ENCODE measurements around the gene SIRT7.
"Not testable (repeated sequence)": the region's sequence is repeated elsewhere in the genome, so short reads cannot be mapped to it uniquely, and the experiment has no call there.

SIRT7 gene

DNA sequence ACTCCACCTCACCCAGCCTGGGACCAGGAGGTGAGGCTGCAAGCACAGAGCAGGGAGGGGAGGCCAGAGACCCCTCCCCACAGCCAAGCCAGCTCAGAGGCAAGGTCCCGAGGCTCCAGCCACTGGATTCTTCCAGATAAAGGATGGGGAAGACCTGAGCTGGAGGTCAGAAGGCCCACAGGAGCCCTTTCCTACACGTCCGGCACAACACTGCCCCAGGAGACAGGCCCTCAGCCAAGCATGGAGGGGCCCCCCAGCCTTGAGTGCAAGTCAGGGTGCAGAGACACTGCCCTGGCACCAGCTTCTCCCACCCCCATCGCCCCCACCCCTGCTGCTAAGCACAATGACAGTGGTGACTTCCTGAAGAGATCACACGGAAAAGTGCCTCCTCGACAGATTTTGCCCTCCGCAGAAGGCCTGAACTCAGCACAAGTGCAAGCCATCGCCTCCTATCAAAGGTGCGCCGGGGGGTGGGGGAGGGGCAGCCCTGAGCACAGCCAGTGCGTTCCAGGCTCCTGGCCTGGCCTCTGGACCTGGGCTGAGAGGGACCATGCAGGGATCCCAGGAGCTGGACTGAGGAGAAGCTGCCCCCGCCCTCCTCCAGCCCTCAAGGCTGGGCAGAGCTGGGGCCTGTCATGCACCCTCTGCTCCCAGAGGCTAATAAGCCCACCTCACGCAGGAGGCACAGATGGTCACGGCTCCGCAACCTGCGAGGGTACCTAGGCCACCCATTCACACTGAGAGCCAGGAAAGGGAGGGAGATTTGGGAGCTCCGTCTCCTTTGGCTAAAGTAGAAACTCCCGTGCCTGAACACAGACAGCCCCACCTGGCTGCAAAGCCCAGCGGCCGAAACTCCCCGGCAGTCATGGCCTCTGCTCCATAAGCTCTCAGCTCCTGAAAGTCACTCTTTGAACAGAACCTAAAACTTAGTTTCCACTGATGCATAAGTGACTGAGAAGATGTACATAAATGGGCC is 6.9 kb upstream of the SIRT7 start:
- DNase-seq = peak; percentile 50
- Mint-ChIP-seq H3K9me3 (no peaks in the 10 kb centered on the region), H3K4me1 (peaks cover 39% of the 10 kb centered on the region), H3K27me3 (peaks cover 17% of the 10 kb centered on the region), H3K36me3 (peaks cover 8% of the 10 kb centered on the region), H3K4me3 (peak overlapping the region; percentile 88), H3K27ac (peak overlapping the region; percentile 78)
- CTCF ChIA-PET = no interaction called here

- Mint-ChIP-seq H3K4me1 (peaks cover 45% of the 10 kb centered on the region), H3K27ac (peak overlapping the region; percentile 55), H3K4me3 (no peak overlapping the region), H3K27me3 (peaks cover 5% of the 10 kb centered on the region), H3K9me3 (no peaks in the 10 kb centered on the region), H3K36me3 (peaks cover 15% of the 10 kb centered on the region)
- CTCF ChIA-PET = no interaction called here
- no peak for DNase-seq
These were observed 5.6 kb upstream of the SIRT7 start for GRCh38 chr17:81923302-81924260.

DNA sequence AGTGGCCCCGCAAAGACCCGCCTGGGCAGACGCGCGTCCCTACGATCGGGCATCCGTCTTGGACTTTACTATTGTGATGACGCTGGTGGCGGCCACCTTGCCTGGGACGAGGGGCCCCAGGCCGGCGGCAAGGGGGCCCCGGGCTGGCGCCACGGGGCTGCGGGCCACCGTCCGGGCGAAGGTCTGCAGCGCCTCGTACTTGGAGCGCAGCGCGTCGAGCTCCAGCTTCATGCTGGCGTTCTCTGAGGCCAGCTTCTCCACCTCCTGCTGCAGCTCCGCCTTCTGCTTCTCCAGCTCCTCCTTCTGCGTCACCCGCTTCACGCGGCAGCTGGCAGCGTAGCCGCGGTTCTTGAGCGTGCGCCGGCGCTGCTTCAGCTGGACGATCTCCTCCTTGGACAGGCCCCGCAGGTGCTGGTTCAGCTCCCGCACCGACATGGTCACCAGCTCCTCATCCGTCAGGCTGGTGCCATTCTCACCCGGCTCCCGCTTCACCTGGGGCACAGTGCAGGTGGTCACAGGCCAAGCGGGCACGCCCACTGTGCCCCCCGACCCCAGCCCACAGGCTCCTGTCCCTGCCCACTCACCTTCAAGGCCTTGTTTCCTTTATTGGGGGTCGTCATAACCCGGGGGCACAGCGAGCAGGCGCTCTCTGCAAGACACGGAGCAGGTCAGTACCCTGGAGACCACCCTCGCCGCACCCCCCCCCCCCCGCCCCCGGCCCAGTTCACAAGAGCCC is 4.8 kb upstream of the SIRT7 start:
- DNase-seq = no peak
- H3K27me3 Mint-ChIP-seq = no peaks in the 10 kb centered on the region
- CTCF ChIA-PET = no interaction called here
- peaks cover 16% of the 10 kb centered on the region for H3K36me3 Mint-ChIP-seq
- H3K27ac Mint-ChIP-seq = no peak overlapping the region
- no peaks in the 10 kb centered on the region for H3K9me3 Mint-ChIP-seq
- no peak overlapping the region for H3K4me3 Mint-ChIP-seq
- peaks cover 50% of the 10 kb centered on the region for H3K4me1 Mint-ChIP-seq

- Mint-ChIP-seq H3K27ac (peak overlapping the region; percentile 47), H3K27me3 (no peaks in the 10 kb centered on the region)
- CTCF ChIA-PET = no interaction called here
These were observed 4.1 kb upstream of the SIRT7 start for GRCh38 chr17:81921996-81922565.

GRCh38 chr17:81921537-81921862 is 3.5 kb upstream of the SIRT7 start:
- Mint-ChIP-seq H3K36me3 (peaks cover 24% of the 10 kb centered on the region), H3K4me1 (peaks cover 58% of the 10 kb centered on the region), H3K27ac (no peak overlapping the region), H3K27me3 (no peaks in the 10 kb centered on the region), H3K4me3 (no peak overlapping the region), H3K9me3 (no peaks in the 10 kb centered on the region)
- CTCF ChIA-PET = no interaction called here
- DNase-seq = no peak

More at GRCh38 chr17:81921996-81922565, 4.1 kb upstream of the SIRT7 start:
- H3K4me1 Mint-ChIP-seq = peaks cover 54% of the 10 kb centered on the region
- DNase-seq = no peak
- H3K4me3 Mint-ChIP-seq = no peak overlapping the region
- H3K9me3 Mint-ChIP-seq = no peaks in the 10 kb centered on the region
- peaks cover 20% of the 10 kb centered on the region for H3K36me3 Mint-ChIP-seq

DNA sequence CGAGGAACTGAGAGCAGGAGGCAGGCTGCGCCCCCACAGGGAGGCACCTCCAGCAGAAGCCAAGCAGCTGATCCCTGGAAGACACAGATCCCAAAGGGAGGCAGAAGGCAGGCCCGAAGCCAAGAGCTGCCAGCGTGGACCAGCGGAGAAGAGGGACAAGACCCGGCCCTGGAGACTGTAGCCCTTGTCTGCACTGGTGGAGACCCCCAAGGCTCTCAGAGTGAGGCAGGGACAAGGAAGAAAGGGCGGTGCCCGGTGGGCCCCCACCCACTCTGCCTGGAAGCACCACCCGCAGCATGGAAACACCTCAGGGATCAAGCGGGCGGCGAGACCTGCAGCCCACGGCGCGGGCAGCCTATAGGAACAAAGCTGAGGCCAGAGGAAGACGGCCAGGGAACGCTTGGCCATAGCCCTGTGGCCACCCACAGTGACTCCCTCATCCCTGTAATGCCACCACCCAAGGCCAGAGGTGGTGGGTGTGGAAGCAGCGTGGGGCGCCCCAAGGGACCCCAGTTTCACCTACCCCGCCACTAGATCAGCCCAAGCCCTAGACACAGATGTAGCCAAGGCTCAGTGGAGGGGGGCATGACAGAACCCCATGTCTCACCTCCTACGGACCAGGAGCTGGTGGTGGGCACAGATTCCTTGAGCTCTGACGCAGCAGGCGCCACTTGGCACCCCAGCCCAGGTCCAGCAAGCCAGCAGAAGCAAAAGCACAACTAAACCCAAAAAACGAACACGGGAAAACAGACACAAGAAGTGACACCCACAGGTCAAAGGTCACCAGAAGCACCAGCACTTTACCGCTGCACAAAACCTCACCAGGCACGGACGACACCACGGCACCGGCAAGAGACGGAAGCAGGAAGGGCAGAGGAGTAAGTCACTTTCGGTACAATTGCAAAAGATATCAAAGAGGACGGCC is 2.9 kb upstream of the SIRT7 start:
- no peak for DNase-seq
- Mint-ChIP-seq H3K36me3 (peaks cover 28% of the 10 kb centered on the region), H3K27ac (peak overlapping the region; percentile 68), H3K4me3 (no peak overlapping the region), H3K4me1 (peaks cover 58% of the 10 kb centered on the region), H3K27me3 (no peaks in the 10 kb centered on the region), H3K9me3 (no peaks in the 10 kb centered on the region)
- CTCF ChIA-PET = no interaction called here

DNA sequence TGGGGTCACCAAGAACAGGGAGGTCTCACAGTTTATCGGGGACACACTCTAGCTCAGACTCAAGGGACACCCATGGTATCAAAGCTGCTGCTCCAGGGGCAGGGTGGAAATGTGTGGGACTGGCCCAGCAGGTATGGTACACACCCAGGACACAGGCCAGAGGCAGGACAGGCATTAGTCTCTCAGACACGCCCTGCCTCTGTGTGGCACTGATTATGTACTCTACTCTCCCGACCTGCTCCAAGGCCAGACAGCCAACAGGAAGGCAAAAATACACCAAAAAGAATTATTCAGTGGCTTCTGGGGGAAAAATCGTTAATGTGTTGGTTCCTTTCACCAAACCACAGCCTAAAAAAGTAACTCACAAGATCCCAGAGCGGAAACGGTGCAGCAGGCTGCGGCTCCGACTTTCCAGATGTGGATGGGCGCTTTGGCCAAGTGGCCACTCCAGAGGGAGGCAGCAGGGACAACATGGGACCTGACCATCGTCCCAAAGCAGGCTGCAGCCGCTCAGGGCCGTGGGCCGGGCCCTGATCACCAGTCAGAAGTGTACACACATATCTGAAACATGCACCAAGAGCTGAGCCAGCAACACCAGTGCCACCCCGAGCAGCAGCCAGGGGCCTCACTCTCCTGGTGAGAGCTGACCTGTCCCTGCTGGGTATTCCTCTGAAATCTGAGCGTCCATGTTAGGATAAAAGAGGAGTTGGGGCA is 1.0 kb upstream of the SIRT7 start:
- peak overlapping the region; percentile 90 for H3K4me3 Mint-ChIP-seq
- CTCF ChIA-PET = no interaction called here
- H3K4me1 Mint-ChIP-seq = peaks cover 45% of the 10 kb centered on the region
- H3K27ac Mint-ChIP-seq = peak overlapping the region; percentile 86
- DNase-seq = no peak
- no peaks in the 10 kb centered on the region for H3K9me3 Mint-ChIP-seq
- no peaks in the 10 kb centered on the region for H3K27me3 Mint-ChIP-seq
- H3K36me3 Mint-ChIP-seq = peaks cover 41% of the 10 kb centered on the region

GRCh38 chr17:81918333-81918669 is 325 bp upstream of the SIRT7 start:
- H3K4me1 Mint-ChIP-seq = peaks cover 41% of the 10 kb centered on the region
- peak overlapping the region; percentile 90 for H3K4me3 Mint-ChIP-seq
- not testable (repeated sequence) for DNase-seq, H3K27me3 Mint-ChIP-seq, H3K9me3 Mint-ChIP-seq
- H3K36me3 Mint-ChIP-seq = peaks cover 45% of the 10 kb centered on the region
- peak overlapping the region; percentile 86 for H3K27ac Mint-ChIP-seq
- CTCF ChIA-PET = interaction anchor here (1.0 kb wide), 1 partner anchor 49 kb away, joined by 3 read pairs; no protein-coding TSS in a partner anchor

- H3K27me3 Mint-ChIP-seq = no peaks in the 10 kb centered on the region
- H3K36me3 Mint-ChIP-seq = peaks cover 52% of the 10 kb centered on the region
- H3K9me3 Mint-ChIP-seq = no peaks in the 10 kb centered on the region
- H3K4me3 Mint-ChIP-seq = peak overlapping the region; percentile 90
- H3K4me1 Mint-ChIP-seq = peaks cover 49% of the 10 kb centered on the region
- no peak for DNase-seq
- CTCF ChIA-PET = interaction anchor here (1.6 kb wide), 1 partner anchor 11 kb away, joined by 8 read pairs; the partner anchor contains the start of gene MAFG
- peak overlapping the region; percentile 46 for H3K27ac Mint-ChIP-seq
These were observed 1.6 kb downstream of the SIRT7 start for GRCh38 chr17:81916234-81917001.

DNA sequence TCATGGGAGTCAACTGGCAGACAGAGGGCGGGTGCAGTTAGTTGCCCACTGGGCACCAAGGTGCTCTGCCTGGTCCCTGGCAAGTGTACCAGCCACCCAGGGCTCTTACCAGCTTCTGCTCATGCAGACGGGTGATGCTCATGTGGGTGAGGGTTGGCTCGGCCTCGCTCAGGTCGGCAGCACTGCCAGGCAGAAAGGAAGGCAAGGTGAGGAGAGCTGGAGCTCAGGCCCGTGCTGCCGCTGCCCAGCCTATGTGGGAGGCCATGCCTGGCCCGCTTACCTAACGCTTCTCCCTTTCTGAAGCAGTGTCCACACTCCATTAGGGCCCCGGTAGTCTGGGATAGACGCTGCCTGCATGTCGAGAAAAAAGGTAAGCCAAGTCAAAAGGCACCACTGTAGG is 2.6 kb downstream of the SIRT7 start:
- CTCF ChIA-PET = no interaction called here
- H3K27me3 Mint-ChIP-seq = no peaks in the 10 kb centered on the region
- no peaks in the 10 kb centered on the region for H3K9me3 Mint-ChIP-seq
- peaks cover 48% of the 10 kb centered on the region for H3K36me3 Mint-ChIP-seq
- no peak overlapping the region for H3K27ac Mint-ChIP-seq
- H3K4me3 Mint-ChIP-seq = no peak overlapping the region
- H3K4me1 Mint-ChIP-seq = peaks cover 48% of the 10 kb centered on the region
- DNase-seq = no peak

DNA sequence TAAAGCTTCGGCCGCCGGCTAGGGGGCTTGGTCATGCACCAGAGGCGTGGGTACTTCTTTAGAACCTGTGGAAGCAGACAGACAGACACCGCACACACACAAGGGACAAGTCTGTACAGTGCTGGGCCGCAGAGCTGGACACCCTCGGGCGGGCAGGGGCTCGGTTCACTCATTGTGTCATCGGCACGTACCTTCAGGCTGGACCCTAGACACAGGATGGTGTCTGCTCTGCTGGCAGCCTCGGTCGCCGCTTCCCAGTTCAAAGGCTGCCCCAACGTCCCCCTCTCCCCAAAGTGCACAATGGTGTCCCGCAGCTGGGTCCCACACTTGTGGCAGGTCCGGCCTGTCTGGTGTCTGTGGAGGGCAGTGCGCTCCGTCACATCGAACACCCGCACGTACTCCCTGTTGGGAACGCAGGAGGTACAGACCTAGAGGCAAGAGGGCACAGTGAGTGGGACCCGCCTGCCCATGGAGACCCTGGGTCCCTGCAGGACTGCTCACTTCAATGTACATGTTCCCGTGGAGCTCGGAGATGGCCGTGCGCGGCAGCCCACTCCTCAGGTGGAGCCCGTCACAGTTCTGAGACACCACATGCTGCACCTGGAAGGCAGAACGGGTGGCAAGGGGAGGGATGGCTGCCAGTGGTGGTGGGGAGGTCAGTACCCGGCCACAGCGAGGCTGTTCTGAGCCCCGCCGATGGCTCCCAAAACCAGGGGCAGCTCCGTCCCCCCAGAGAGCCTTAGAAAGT is 3.7 kb downstream of the SIRT7 start:
- no peak for DNase-seq
- Mint-ChIP-seq H3K4me1 (peaks cover 51% of the 10 kb centered on the region), H3K36me3 (peaks cover 46% of the 10 kb centered on the region), H3K27ac (no peak overlapping the region), H3K4me3 (no peak overlapping the region), H3K9me3 (no peaks in the 10 kb centered on the region), H3K27me3 (no peaks in the 10 kb centered on the region)
- CTCF ChIA-PET = no interaction called here

Data from activated naive CD4-positive, alpha-beta T cell treated with anti-CD3 and anti-CD28 coated beads, Interleukin-2, amount 10 ng/mL, durations not matched to agents 7 days and 5 days (primary cell).